Astrocyte of the cerebellum (primary cell): ENCODE results near the gene ESPN.

Source experiments
- DNase-seq: peaks from one replicate; pipeline ENCODE4 v3.0.0-alpha.2; 2011; ENCODE audit warnings: low read depth
- H3K4me3 ChIP-seq: 2 replicates; pipeline ENCODE4 v1.5.1; 2011; ENCODE audit warnings: mild to moderate bottlenecking, low read depth, low read length, moderate library complexity
- CTCF ChIP-seq: IDR thresholded peaks from 2 replicates; pipeline ENCODE4 v1.5.1; 2012; ENCODE audit warnings: low read length, low read depth, moderate library complexity, mild to moderate bottlenecking; ENCODE audit errors: missing control alignments
- in situ Hi-C: cut with HindIII; loops from 2 replicates; pipeline ENCODE4 v1.10.0; 2017; ENCODE audit warnings: low sequenced_read_pairs

The ESPN gene

DNA sequence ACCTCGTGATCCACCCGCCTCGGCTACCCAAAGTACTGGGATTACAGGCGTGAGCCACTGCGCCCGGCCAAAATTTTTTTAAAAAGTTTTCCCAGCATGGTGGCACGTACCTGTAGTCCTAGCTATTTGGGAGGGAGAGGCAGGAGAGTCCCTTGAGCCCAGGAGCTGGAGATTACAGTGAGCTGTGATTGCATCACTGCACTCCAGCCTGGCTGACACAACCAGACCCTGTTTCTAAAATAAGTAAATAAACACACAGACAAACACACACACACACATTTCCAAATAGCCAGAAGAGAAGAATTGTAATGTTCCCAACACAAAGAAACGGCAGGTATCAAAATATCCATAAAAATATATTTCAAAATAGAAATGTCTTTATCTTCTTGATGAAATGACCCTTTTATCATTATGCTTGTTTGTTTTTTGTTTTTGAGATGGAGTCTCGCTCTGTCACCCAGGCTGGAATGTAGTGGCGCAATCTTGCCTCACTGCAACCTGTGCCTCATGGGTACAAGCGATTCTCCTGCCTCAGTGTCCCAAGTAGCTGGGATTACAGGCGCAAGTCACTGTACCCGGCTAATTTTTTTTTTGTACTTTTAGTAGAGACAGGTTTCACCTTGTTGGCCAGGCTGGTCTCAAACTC, 14.2 kb upstream of the ESPN start:
- TF ChIP-seq CTCF: no peak
- H3K4me3 ChIP-seq: no peak overlapping the region
- DNase-seq: no peak
- in situ Hi-C loops: no loop called here

GRCh38 chr1:6412896-6413295, 11.7 kb upstream of the ESPN start:
- TF ChIP-seq CTCF: no peak
- no peak for DNase-seq
- no peak overlapping the region for H3K4me3 ChIP-seq
- in situ Hi-C loops: no loop called here

DNA sequence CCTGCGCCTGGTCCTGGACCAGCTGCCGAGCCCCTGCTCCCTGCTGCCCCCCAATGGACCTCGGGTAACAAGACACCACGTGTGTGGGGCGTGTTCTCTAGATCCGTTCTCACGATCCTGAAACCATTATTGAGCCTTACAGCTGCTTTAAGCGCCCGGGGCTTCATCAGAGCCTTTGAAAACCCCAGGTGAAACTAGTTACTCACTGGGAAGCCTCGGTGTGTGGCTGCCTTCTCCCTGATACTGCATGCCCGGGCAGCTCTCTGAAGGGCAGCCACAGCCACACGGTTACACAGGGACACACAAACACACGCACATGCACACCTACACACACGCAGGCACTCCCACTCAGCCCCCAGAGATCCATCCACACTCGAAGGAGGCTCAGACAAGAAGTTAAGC, 10.1 kb upstream of the ESPN start:
- TF ChIP-seq CTCF: peak; percentile 73
- in situ Hi-C loops: no loop called here
- no peak overlapping the region for H3K4me3 ChIP-seq
- no peak for DNase-seq

DNA sequence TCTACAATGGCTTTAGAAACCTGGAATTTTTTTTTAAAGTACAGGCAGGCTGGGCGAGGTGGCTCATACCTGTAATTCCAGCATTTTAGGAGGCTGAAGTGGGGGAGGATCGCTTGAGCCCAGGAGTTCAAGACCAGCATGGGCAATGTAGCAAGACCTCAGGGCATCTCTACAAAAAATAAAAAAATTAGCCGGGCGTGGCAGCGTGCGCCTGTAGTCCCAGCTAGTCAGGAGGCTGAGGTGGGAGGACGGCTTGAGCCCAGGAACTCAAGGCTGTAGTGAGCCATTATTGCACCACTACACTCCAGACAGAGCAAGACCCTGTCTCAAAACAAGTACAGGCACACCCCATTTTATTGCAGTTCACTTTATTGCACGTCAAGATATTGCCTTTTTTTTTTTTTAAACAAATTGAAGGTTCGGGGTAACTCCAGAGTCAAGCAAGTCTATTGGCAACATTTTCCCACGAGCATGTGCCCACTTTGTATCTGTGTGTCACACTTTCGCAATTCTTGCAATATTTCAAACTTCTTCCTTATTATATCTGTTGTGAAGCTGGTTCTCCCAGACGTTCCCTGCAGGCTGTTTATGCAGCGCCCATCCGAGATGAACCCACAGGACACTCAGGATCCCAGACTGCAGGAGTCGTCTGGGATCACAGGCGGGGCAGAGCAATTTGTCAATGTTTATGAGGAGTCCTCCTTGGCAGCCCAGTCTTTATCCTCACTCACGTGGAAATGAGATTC, 9.5 kb upstream of the ESPN start:
- in situ Hi-C loops: no loop called here
- no peak for TF ChIP-seq CTCF
- no peak overlapping the region for H3K4me3 ChIP-seq
- no peak for DNase-seq

DNA sequence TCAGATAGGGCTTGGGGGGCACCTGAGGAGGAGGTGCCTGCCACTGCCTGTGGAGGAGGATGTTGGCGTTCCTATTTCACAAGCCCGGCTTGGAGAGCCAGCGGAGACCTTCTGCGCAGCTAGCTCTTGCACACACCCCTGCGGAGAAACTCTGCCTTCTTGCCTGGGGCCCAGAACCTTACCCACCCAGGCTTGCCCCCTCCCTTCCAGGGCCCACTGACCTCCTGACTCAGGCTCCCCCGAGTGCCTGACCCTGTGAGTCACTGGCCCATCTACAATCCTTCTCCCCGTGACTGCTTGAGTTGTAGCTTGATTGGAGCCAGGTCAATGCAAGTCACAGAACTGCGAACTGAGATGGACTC, 8.3 kb upstream of the ESPN start:
- no peak for DNase-seq
- in situ Hi-C loops: no loop called here
- no peak for TF ChIP-seq CTCF
- H3K4me3 ChIP-seq: no peak overlapping the region

- in situ Hi-C loops: no loop called here
- TF ChIP-seq CTCF: no peak
- DNase-seq: no peak
- H3K4me3 ChIP-seq: no peak overlapping the region
Observed at GRCh38 chr1:6416906-6417305, 7.7 kb upstream of the ESPN start.
